Measurements from ENCODE around the gene PITPNB.

Gene PITPNB

DNA sequence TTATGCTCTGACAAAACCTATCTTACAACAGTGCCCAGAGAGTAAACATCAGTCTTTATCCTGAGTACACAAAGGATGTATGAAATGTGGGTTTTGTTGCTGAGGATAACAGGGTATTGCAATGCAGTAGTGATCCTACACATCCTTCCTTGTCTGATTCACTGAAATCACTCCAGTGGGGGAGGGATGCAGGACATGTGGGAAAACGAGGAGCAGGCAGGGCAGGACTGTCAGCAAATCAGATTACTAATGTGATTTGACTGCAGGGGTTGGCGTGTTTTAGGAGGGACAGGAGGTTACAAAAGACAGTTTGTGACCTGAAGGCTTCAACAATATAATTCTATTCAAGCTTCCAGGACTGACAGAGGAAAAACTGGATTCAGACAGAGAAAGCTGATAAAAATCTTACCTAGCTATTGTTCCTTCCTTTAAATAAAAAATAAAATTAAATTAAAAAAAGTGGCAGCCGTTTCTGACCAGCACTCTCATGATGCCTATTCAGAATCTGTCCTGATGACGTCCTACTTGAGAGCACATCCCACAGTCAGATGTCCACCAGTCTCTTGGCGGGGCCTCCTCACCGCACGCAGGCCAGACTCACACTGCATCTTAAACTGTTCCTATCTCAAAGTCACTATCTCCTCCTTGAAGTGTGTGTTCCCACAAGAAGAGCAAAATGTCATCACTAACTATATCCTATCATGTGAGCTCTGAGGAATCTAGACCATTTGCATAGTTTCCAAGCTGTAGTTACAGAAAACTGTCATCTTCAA lies 66.9 kb downstream of the PITPNB start:
- DNase-seq, result no peak

DNA sequence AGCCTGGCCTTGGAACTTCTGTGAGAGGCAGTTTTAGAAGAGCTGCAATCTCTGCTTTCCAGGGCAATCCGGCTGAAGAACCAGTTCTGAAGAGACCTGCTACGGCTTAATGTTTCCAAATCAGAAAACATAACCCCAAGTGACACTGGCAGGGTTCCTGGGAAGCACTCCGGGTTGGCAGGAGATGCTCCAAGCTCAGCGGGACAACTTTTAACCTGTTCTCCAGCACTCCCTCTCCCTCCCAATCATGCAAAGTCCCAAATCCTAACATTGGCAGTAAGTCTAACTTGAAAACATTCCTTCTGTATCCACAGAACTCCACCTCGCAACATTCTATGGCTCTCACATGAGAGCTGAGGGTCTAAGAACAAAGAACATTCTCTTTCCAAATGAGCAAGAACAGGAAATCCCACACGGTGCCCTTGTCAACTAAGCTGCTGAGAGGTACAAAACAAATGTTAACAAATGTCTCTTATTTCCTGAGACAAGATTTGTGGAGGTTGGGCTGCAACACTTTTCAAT lies 69.0 kb downstream of the PITPNB start:
- DNase-seq, result no peak

DNA sequence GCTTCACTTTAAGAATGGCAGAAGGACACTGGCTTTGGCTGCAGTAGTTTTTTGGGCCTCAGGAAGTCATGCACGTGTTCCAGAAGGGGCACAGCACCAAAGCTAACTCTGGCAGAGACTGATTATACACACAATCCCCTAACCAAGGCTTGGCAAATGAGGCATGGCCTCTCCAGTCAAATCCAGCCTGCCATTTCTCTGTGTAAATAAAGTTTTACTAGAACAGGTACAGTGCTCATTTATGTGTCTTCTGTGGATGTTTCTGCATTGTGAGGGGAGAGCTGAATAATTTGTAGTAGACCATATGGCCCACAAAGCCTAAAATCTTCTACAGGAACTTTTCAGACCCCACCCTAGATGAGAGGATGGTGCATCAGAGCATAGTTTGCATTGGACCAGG lies 71.1 kb downstream of the PITPNB start:
- DNase-seq, result no peak

DNA sequence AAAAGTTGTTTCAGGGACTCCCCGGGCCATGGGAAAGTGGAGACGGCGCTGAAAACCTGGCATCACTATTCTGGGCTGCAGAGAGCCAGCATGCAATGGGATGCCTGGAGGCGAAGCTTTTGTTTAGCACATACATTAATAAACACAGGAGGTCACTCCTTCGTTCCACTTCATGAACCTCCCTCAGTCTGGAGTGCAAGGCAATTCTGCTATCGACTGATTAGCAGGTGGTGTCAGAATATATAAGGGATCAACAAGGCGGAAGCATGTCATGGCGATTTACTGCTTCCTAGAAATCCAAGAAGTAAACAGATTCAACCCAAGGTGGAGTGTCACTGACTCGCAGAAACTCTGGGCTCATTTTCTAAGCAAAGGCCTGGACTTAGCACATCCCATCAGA lies 72.1 kb downstream of the PITPNB start:
- peak; percentile 14 for DNase-seq

DNA sequence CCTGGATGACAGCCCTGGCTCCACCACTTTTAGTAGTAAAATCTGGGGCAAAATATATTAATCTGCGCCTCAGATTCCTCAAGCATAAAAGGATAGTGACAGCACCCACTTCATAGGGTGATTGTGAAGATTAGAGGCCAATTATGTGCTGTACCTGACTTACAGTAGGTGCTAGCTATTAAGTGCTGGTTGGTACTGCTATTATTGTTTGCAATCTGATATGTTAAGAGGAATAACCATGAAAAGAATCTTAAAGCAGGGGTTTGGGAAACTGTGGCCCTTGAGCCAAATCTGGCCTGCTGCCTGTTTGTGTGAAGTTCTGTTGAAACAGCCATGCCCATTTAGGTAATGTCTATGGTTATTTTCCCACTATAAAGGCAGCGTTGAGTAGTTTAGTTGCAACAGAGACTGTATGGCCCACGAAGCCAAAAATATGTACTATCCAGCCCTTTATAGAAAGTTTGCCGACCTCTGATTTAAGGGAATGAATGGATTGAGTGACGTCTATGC lies 72.8 kb downstream of the PITPNB start:
- DNase-seq, result no peak

DNA sequence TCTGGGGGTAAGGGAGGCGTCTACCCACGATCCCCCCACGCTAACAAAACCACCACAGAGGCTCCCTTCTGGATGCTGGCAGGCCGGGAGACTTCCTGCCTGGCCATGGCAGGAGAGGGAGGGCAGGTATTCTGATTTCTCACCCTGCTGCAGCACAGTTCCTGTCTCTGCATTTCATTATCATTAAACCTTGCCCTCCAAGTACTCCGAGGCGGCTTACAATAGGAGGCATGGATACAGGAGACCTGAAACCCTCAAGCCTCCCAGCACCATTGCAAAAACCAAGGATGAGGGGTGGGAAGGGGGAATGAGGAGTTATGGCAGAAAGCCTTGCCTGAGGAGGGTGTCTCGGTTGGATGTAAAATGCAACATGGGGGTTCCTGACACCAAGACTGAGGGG lies 73.4 kb downstream of the PITPNB start:
- no peak for DNase-seq

DNA sequence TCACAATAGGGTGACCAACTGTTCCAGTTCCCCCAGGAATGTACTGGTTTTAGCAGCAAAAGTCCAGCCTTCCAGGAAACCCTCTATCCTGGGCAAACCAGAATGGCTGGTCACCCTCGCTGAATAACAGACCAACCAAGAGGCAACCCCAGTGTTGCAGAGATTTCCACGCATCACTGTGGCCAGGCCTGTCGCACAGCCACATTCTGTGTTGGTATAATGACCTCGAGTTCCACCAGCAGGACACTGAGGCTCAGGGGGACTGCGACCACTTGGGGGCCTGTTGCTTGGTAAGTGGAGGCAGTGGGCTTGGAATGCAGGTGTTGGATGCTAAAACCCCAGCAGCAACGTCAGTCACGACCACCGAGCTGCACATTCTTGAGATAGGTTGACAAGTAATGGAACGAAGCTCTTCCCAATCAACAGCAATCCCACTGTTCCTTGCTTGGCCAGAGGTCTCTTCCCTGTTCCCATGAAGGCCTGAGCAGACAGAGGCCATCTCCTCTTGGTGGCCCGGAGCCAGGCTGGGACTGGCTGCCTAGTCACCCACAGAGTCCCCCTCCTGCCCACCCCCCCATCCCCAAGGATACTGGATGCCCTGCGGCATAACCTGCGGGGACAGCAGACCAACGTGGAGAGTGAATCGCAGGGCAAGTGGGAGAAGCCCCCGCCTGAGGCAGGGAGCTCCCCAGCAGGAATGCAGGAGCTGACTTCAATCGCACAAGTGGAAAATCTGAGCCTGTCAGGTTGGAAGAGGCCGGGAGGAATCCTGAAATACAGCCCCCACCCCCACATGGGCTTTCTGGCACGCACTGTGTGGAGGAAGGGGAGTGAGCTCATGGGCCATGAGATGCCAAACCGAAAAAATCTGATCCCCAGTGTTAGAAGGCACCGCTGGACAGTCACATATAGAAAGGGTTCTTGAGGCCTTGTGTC lies 74.1 kb downstream of the PITPNB start:
- no peak for DNase-seq

DNA sequence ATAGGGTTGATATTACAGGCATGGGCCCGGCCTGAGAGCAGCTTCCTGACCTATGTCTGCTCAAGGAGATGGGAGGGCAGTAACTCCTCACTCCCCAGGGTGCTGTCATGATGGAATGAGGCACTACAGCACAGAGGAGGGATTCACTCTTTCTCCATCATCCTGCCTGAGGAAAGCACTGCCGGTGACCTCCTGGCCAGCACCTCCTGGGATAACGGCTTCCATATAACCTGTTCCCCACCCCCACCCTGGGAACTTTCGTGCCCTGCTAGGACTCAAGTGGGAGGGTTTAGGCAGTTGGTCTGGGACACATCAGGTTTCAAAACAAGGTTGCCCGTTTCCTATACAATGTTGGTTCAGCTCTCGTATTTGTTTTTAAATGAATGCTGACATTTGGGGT lies 74.8 kb downstream of the PITPNB start:
- no peak for DNase-seq

DNA sequence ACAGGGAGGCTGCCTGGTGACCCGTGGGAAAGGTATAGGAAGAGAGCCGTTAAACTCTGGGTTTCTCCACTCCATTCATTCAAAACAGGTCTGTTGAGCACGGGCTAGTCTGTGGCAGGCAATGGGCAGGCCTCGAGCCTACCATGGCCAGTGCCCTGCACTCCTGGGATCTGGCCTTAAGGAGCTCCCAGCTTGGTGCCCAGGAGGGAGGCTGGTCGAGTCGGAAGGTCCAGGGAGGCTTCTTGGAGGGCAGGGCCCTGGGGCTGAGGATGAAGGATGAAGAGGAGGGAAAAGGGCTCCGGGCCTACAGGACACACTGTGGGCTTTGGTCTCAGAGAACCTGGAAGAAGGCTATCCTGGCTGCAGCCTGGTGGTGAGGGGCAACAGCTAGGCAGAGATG lies 75.6 kb downstream of the PITPNB start:
- no peak for DNase-seq

DNA sequence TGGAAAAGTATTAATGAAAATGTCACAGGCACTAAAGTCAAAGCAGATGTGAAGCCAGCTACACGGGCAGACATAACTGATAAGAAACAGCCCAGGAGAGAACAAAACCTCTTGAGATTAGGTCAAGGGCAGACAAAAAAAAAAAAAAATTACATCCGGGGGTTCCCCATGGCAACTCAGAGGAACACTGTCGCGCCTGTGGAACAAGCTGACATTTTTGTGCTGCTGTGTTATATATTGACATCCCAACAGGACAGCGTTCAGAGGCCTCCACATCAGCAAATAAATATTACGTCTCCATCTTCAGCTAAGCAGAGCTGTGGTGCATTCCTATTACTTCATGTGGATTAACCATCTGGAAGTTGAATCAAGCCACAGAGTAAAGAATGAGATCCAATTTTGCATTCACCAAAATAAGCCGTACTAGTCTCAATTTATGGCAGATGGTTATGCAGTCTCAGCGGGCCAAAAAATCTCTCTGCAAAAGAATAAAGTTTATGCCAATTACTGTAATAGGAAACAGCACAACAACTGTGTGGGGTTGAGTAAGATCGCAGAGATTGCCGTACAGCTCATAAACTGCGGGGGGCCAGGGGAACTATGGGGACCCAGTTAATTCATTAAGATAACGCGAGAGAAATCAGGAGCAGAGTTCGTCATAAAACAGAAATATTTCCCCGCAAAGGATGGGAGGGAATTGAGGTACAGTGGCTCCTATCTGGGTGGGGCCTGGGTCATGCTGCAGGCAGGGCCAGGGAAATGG lies 76.2 kb downstream of the PITPNB start:
- no peak for DNase-seq

DNA sequence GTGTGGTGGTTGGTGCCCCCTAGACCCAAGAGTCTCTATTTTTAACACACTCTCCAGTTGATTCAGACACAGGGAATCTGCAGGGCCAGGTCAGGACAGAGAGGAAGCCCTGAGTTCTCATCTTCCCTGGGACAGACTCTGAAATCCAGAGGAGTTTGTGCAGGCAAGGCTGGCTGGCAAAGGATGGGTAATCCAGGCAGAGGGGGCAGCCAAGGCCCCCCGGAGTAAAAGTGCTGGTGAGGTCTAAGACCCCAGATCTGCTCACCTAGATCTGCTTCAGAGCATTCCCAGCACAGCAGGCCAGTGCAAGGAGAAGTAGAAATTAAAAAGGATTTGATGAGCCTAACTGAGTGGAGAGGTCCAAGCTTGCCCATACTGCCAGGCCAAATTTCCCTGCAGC lies 76.9 kb downstream of the PITPNB start:
- DNase-seq, result no peak

DNA sequence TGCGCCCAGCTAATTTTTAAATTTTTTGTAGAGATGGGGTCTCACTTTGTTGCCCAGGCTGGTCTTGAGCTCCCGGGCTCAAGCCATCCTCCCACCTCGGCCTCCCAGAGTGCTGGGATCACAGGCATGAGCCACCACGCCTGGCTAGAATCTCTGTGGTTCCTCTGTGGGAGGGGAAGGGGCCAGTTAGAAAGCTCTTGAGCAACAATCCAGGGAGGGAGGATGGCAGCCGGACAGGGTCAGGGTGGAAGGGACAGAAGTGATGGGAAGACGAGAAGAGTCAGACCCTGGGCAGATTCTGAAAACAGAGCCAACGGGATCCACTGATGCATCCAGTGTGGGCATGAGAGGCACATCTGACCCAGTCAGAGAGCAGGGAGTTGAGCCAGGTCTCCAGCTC lies 78.6 kb downstream of the PITPNB start:
- no peak for DNase-seq

DNA sequence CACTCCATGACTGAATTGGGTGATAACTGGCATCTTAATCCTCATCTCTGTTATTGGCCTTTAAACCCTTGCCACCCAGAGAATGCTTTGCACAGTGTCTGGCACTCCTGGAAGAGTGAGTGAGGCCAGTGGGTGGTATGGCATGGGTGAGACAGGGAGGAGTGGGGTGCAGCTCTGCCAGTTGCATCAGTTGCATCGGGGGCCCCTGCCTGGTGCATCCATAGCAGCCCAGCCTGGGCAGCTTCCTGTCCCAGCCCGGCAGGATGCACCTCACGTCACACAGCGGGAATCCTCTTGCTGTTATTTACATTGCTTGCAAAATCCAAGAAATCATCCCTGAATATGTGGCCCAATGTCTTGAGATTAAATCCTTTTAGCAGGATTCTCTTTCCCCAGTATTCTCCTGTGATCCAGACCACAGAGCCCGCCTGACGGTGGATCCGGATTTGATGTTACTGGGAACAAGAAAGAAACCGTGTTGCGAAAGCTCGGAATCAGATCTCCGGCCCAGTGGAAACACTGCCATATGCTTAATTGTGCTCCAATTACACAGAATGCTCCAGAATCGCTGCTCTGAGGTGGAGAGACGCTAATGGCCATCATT lies 79.9 kb downstream of the PITPNB start:
- DNase-seq, result peak; percentile 48

DNA sequence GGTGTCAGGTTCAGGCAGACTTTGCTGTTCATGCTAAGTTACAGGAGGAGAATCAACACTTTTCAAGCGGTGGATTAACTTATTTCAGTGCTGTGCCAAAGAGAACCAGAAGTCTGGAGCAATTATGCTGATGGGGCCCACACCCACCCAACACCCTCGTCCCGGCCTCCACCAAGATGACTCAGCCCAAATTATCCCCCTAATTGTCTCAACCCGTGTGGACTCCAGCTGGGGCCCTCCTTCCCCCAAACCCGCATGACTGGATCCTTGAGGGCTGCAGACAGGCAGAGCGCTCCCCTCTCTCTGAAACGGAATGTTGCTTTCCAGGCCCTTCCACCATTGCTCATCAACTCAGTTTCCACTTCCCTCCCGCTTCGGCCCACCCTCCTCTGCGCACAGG lies 82.9 kb downstream of the PITPNB start:
- DNase-seq, result peak; percentile 24

DNA sequence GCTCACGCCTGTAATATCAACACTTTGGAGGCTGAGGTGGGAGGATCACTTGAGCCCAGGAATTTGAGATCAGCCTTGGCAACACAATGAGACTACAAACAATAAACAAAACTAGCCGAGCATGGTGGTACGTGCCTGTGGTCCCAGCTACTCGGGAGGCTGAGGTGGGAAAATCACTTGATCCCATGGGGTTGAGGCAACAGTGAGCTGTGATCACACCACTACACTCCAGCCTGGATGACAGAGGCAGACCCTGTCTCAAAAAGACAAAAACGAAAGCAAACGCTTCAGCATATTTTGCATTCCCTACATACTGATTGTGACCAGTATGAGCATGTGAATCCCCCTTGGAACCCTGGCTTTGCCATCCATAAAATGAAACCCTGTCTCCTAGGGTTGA lies 83.6 kb downstream of the PITPNB start:
- no peak for DNase-seq

DNA sequence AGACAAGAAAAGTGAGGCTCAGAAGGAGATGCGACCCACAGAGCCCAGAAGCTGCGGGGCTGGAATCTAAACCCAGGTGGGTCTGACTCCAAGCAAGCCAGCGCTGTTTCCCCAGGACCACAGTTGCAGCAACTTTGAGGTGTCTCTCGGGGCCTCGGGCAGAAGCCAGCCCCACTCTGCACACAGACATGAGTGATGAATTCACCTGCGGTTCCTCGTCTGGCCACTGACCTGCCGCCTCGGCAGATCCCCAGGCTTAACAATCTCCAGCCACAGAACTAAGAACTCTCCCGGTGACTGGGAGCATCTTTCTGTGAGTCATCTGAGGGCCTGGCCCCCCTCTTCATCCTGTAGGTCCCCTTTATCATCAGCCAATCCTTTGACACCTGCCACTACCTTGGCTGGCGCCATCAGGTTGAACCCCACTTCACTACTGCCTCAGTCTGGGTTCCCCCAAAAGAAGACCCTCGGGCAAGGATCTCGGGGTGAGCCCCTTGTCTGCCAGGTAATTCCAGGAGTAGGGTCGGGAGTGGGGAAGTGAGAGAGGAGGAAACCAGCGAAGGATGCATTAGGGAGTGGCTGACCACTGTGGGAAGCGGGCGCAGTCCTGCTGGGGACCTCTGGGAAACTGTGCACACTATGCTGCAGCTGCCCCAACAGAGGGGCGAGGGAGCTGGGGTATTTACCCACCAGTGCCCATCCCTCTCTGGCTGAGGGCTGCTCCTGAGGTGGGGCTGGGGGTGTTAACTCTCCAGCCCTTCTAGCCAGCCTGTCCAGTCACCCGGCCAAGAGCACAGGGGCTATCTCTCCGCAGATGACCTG lies 84.5 kb downstream of the PITPNB start:
- no peak for DNase-seq

DNA sequence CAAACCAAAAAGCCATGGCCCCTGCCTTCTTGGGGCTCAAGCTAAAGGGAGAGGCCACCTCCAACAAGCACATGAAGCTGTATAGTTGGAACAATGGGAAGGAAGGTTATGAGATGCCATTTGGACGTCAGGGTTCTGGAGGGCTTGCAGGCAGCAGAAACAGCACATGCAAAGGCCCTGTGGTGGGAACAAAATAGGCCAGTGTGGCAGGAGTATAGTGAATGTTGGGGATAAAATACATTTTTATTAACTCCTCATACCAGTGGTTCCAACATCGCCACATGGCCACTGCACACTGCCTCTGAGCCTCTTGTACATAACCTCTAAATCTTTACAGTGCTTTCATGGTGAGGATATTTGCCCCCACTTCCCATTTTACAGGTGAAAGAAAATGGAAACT lies 85.3 kb downstream of the PITPNB start:
- DNase-seq, result no peak

DNA sequence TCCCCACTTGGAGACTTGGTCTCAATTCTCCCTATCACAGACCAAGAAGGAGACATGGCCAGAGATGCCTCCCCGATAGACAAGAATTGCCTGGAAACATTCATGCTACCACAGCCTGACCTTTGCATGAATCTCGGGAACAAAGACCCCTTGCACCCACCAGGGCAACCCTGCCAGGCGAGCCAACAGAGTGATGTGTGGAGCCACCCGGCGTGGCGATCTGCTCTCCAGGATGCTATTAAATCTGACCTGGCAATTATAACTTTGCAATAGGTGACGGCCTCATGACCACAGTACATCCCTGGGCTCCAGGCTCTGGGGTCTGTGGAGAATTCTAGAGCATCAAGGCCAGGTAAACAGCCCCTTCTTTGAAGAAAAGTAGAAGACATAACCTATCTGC lies 86.5 kb downstream of the PITPNB start:
- DNase-seq, result no peak

DNA sequence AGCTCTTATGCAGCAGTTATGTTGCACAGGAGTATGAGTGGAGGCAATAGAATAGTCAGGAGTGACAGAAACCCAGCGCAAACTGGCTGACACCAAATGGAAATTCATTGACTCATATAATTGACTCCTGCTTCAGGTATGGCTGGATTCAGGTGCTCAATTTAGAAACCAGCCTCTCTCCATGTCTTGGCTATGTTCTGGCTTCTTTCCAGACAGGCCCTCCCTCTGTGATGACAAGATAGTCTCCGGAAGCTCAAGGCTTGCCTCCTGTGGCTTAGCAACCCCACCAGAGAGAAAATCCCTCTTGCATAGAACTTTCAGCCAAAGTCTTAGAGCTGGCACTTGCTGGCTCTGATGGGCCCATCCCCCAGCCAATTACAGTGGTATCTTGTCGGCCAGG lies 89.4 kb downstream of the PITPNB start:
- no peak for DNase-seq

DNA sequence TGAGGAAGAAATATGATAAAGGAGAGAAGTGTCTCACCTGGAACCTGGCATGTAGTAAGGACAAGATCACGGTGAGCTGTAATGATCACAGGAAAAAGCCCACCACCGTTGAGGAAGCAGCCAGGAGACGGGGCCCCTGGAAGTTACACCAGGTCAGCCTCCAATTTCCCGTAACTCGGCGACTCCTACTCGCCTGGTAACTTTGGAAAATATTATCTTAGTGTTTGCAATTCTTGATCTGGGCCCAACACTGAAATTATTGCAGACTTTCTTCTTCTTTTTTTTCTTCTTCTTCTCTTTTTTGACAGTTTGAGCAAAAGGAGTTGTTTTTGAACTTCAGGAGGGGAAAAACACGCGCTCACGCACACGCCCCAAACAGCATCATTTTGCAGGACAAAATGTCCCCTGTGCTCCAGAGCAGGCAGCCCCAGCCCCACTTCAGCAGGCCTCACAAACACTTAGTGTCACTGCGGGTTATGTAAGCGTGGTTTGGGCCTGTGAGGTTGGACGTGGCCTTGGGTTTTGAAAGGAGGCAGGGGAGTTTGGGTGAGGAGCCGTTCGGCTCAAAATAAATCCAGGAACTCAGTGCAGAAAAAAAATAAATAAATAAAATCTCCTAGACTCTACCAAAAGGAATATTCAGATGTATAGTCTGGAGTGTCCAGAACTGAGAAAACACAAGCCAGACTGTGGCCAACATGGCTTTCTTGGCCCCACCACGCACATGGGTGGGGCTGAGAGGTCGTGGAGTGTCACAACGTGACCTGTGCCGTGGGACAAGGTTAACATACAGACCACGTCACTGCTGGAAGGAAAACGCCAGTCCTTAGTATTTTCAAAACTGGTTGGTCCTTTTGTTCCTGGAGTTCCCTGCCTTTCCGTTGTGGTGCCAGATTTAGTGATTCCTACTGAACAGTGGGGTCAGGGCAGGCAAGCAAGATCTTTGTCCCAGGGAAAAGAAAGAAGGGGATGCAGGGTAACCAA lies 91.2 kb downstream of the PITPNB start:
- DNase-seq, result no peak

Data from NCI-H69 (cell line).